CD8-positive, alpha-beta memory T cell (primary cell): ENCODE measurements around the gene RHOF. TPM values are rescaled to one million over a fixed set of nuclear protein-coding genes. Genes with fewer than 3 reads are reported as not detected.

Experiments used
- CTCF ChIA-PET: fragments of 350-600 bp; sonication (Branson Sonifier 250); formaldehyde crosslinking; loops from one replicate; lab custom pipeline; 2021; ENCODE audit warnings: antibody characterized with exemption; lab: Charles Lee
- POLR2A ChIA-PET: fragments of 350-600 bp; sonication (Branson Sonifier 250); formaldehyde crosslinking; loops from one replicate; lab custom pipeline; 2021; ENCODE audit warnings: antibody characterized with exemption; lab: Charles Lee
- DNase-seq, 5 donors: peaks; one replicate each; pipeline versions ENCODE4 v3.0.0 to v3.0.0-alpha.2; 2020 to 2022; ENCODE audit warnings: mixed read lengths in 1 of 5
- H3K27ac ChIP-seq: one replicate; pipeline ENCODE4 v1.7.0; 2013; ENCODE audit warnings: low read depth, mild to moderate bottlenecking, low read length, moderate library complexity
- H3K27me3 ChIP-seq: 2 replicates; pipeline ENCODE4 v1.7.0; 2013; ENCODE audit warnings: low read length, mild to moderate bottlenecking; ENCODE audit not compliant: insufficient read depth, poor library complexity, severe bottlenecking
- H3K36me3 ChIP-seq: 2 replicates; pipeline ENCODE4 v1.7.0; 2013; ENCODE audit warnings: mild to moderate bottlenecking, low read length, moderate library complexity; ENCODE audit not compliant: insufficient read depth
- H3K4me1 ChIP-seq: 2 replicates; pipeline ENCODE4 v1.7.0; 2013; ENCODE audit warnings: mild to moderate bottlenecking, low read length, moderate library complexity; ENCODE audit not compliant: insufficient read depth
- H3K4me3 ChIP-seq: 2 replicates; pipeline ENCODE4 v1.7.0; 2013; ENCODE audit warnings: mild to moderate bottlenecking, low read length
- H3K9me3 ChIP-seq: 2 replicates; pipeline ENCODE4 v1.7.0; 2013; ENCODE audit warnings: mild to moderate bottlenecking, low read length
- H3K27ac Mint-ChIP-seq, 8 donors: one replicate each; pipeline ENCODE4 v1.8.0; 2020 to 2021; ENCODE audit warnings: mixed read lengths in 8 of 8, mild to moderate bottlenecking in 6 of 8, inconsistent platforms in 3 of 8, moderate library complexity in 3 of 8
- H3K27me3 Mint-ChIP-seq, 2 donors: one replicate each; pipeline ENCODE4 v1.8.0; 2020 to 2021; ENCODE audit warnings: mixed read lengths in 2 of 2, mild to moderate bottlenecking in 1 of 2, moderate library complexity in 1 of 2
- H3K36me3 Mint-ChIP-seq, 3 donors: one replicate each; pipeline ENCODE4 v1.8.0; 2020 to 2021; ENCODE audit warnings: mixed read lengths in 3 of 3, inconsistent platforms in 1 of 3, mild to moderate bottlenecking in 1 of 3
- H3K4me1 Mint-ChIP-seq, 3 donors: one replicate each; pipeline ENCODE4 v1.8.0; 2020 to 2021; ENCODE audit warnings: mixed read lengths in 3 of 3, inconsistent platforms in 1 of 3, mild to moderate bottlenecking in 1 of 3
- H3K4me3 Mint-ChIP-seq, 7 donors: one replicate each; pipeline ENCODE4 v1.8.0; 2020 to 2021; ENCODE audit warnings: mixed read lengths in 7 of 7, mild to moderate bottlenecking in 6 of 7, moderate library complexity in 4 of 7, inconsistent platforms in 2 of 7
- H3K9me3 Mint-ChIP-seq, 5 donors: one replicate each; pipeline ENCODE4 v1.8.0; 2020 to 2022; ENCODE audit warnings: mixed read lengths in 5 of 5, mild to moderate bottlenecking in 3 of 5, moderate library complexity in 2 of 5, inconsistent platforms in 1 of 5
- polyA plus RNA-seq: library from polyadenylated mRNA; unstranded; fragments of 300-500 nt; fragmentation: Illumina TruSeq; gene quantifications from one replicate; pipeline ENCODE4 v1.2.3, GENCODE V29; 2021
- total RNA-seq, 2 experiments: library from RNA; stranded (reverse); gene quantifications; one replicate each; pipeline ENCODE4 v1.2.3, GENCODE V29; 2021

RHOF gene
- total and polyA plus RNA-seq, 3 experiments from 2014 or later, result 139 to 152 (median 145) TPM

- Mint-ChIP-seq H3K27ac (peak within 1 kb of the TSS; percentile 96 to 99 (median 98)), H3K27me3 (peaks cover 0 to 1% of the 10 kb centered on the region in 2 donors), H3K9me3 (no peaks in the 10 kb centered on the region), H3K4me1 (peaks cover 24 to 38% (median 36%) of the 10 kb centered on the region in 3 donors), H3K4me3 (peak within 1 kb of the TSS; percentile 93 to 100 (median 97)), H3K36me3 (peaks cover 0 to 65% (median 5%) of the 10 kb centered on the region in 3 donors)
- peaks cover 16% of the 10 kb centered on the region for H3K36me3 ChIP-seq
- POLR2A ChIA-PET, result interaction anchor here (0.5 to 12.2 kb wide), 19 partner anchors 8 to 902 kb away, joined by 3 to 277 read pairs (median 4); partner anchors contain the start of genes DIABLO, ORAI1, PSMD9 and RHOF
- H3K4me3 ChIP-seq, result peak within 1 kb of the TSS; percentile 83
- H3K27ac ChIP-seq, result peak within 1 kb of the TSS; percentile 94
- H3K27me3 ChIP-seq, result no peaks in the 10 kb centered on the region
- CTCF ChIA-PET, result interaction anchor here (38.2 to 44.0 kb wide), 2 partner anchors 4 to 22 kb away, joined by 1908 read pairs; partner anchors contain the start of genes RHOF and SETD1B
- H3K9me3 ChIP-seq, result no peaks in the 10 kb centered on the region
- H3K4me1 ChIP-seq, result peaks cover 23% of the 10 kb centered on the region
- DNase-seq, result peak in 3 of 5 donors; percentile 55 to 65 (median 64)
These were observed 10.5 kb upstream of the RHOF start, which contains the start of gene SETD1B for GRCh38 chr12:121803861-121804416. Gene SETD1B (plus strand): TSS chr12:121804009. CDS start chr12:121804738, 729 bp downstream.

DNA sequence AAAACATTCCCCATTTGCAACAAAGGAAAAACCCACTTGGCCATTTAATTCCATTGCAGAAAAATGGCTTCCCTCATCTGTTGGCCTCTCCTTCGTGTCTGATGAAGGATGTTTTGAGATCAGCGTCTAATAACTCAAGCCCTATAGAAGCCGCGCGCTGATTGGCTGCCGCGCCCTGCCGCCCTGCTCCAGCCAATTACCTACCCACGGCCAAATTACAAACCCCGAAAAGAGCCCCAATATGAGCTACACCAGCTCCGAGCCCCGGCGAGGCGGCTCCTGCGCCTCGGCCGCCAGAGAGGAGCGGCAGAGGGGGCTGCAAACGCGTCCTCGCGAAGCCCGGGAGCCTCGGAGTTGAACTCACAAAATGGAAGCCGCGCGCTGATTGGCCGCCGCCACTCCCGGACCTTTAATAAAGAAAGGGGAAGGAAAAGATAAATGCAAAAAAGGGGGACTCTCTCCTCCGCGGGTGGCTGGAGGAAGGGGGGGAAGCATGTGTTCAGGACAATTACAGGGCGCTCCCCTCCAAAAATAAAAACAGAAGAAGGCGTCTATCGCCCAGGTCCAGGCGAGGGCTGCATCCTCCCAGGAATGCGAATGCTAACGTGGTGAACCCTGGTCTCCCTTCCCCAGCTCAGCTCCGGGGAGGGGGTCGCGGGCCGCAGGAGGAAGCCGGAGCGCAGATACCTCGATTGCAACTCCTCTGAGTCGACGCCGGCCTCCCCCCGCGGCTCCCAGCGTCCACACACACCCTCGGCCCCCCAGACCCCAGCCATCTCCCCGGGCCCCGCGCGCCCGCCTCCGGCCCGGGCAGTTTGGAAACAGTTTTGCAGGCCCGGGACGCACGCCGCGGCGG, 9.6 kb upstream of the RHOF start:
- H3K27ac Mint-ChIP-seq, result peak overlapping the region; percentile 95 to 99 (median 97)
- peaks cover 31 to 42% (median 38%) of the 10 kb centered on the region in 3 donors for H3K4me1 Mint-ChIP-seq
- H3K9me3 ChIP-seq, result no peaks in the 10 kb centered on the region
- H3K27me3 Mint-ChIP-seq, result peaks cover 0 to 1% of the 10 kb centered on the region in 2 donors
- peaks cover 0 to 66% (median 8%) of the 10 kb centered on the region in 3 donors for H3K36me3 Mint-ChIP-seq
- peak overlapping the region; percentile 83 for H3K4me3 ChIP-seq
- ChIA-PET CTCF (interaction anchor here (1.0 to 44.0 kb wide), 5 partner anchors 3 to 90 kb away, joined by 3 to 1908 read pairs (median 9); partner anchors contain the start of genes PSMD9, RHOF and SETD1B), POLR2A (interaction anchor here (0.5 to 12.2 kb wide), 20 partner anchors 8 to 1557 kb away, joined by 3 to 277 read pairs (median 4); partner anchors contain the start of genes DIABLO, ORAI1, PSMD9 and RHOF)
- peak overlapping the region; percentile 94 for H3K27ac ChIP-seq
- peaks cover 18% of the 10 kb centered on the region for H3K36me3 ChIP-seq
- no peaks in the 10 kb centered on the region for H3K27me3 ChIP-seq
- peak overlapping the region; percentile 91 to 99 (median 95) for H3K4me3 Mint-ChIP-seq
- DNase-seq, result peak; percentile 83 to 96 (median 91)
- H3K4me1 ChIP-seq, result peaks cover 28% of the 10 kb centered on the region
- no peaks in the 10 kb centered on the region for H3K9me3 Mint-ChIP-seq

DNA sequence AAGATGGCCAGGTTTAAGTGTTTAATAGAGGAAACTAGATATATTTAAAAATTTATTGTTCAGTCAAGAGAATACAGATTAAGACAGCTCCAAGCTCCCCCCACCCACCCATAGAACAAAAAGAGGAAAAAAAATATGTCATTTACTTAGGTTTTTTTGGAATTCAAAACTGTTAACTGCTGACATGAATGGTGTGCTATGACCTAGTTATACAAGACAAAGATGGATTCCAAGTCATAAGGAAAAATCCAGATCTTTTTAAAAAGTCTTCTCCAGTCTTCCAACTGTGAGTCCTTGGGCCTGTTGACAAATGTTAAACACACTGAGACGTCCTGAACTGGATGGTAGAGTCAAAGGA, 9.0 kb upstream of the RHOF start:
- DNase-seq, result no peak
- POLR2A ChIA-PET, result interaction anchor here (0.6 to 12.2 kb wide), 12 partner anchors 9 to 1557 kb away, joined by 3 to 277 read pairs (median 8); partner anchors contain the start of genes ORAI1, PSMD9 and RHOF
- Mint-ChIP-seq H3K27ac (peak overlapping the region; percentile 95 to 99 (median 97)), H3K4me1 (peaks cover 32 to 41% (median 36%) of the 10 kb centered on the region in 3 donors), H3K27me3 (peaks cover 0 to 1% of the 10 kb centered on the region in 2 donors), H3K36me3 (peaks cover 0 to 65% (median 9%) of the 10 kb centered on the region in 3 donors), H3K9me3 (no peaks in the 10 kb centered on the region), H3K4me3 (peak overlapping the region; percentile 91 to 99 (median 95))
- H3K9me3 ChIP-seq, result no peaks in the 10 kb centered on the region
- H3K4me3 ChIP-seq, result peak overlapping the region; percentile 83
- H3K36me3 ChIP-seq, result peaks cover 20% of the 10 kb centered on the region
- H3K27ac ChIP-seq, result peak overlapping the region; percentile 94
- no peaks in the 10 kb centered on the region for H3K27me3 ChIP-seq
- H3K4me1 ChIP-seq, result peaks cover 30% of the 10 kb centered on the region
- CTCF ChIA-PET, result interaction anchor here (1.0 to 44.0 kb wide), 6 partner anchors 2 to 89 kb away, joined by 3 to 1908 read pairs (median 7); partner anchors contain the start of genes PSMD9, RHOF and SETD1B

DNA sequence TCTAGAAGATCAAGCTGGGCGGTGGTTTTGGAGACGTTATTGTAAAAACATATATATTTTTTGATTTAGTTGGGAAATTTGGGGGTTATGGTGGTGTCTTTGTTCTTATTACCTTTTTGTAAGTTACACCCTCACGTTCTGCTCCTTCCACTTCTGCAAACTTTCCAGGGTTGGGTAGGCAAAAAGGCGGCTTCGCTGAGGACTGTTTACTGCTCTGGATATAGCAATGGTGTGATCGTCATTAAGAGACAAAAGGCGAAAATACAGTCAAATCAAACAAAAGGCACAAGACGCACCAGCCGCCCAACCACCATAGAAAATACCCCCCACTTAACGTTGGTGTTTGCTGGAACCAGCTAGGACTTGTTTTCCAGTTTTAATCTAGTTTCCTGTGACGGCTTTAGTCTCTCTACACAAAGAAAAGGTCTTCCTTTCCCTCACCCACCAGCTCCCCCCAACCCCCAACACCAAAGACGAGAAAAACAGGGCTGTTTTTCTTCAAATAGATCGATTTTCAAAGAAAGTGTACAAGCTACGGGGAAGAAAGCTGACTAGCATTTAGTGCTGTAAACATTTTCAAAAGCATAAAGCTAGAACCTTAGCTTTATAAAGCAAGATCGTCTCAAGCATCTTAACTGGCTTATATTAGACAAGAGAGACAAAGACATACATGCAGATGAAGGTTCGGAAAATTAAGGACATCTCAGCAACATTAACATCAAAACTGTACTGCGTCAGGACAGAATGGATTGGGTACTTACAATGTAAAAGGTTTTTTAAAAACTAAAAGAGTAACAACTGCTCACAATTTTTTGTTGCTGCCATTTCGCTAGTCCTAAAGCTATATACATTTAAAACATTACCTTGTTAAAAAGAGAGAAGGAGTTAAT, 8.4 kb upstream of the RHOF start:
- POLR2A ChIA-PET, result interaction anchor here (0.5 to 12.2 kb wide), 19 partner anchors 9 to 1805 kb away, joined by 3 to 277 read pairs (median 5); partner anchors contain the start of genes DIABLO, KNTC1, ORAI1 and PSMD9

GRCh38 chr12:121800694-121801594, 7.5 kb upstream of the RHOF start:
- H3K4me3 ChIP-seq, result peak overlapping the region; percentile 83
- Mint-ChIP-seq H3K4me3 (peak overlapping the region; percentile 91 to 99 (median 95)), H3K4me1 (peaks cover 23 to 32% (median 29%) of the 10 kb centered on the region in 3 donors), H3K9me3 (no peaks in the 10 kb centered on the region), H3K27me3 (peaks cover 0 to 1% of the 10 kb centered on the region in 2 donors), H3K36me3 (peaks cover 0 to 66% (median 8%) of the 10 kb centered on the region in 3 donors), H3K27ac (peak overlapping the region; percentile 95 to 99 (median 97))
- peaks cover 15% of the 10 kb centered on the region for H3K36me3 ChIP-seq
- peak overlapping the region; percentile 94 for H3K27ac ChIP-seq
- H3K4me1 ChIP-seq, result peaks cover 20% of the 10 kb centered on the region
- ChIA-PET POLR2A (interaction anchor here (0.5 to 12.2 kb wide), 16 partner anchors 8 to 1804 kb away, joined by 3 to 277 read pairs (median 6); partner anchors contain the start of genes KNTC1, ORAI1, PSMD9 and RHOF), CTCF (interaction anchor here (1.2 to 44.0 kb wide), 3 partner anchors 1 to 27 kb away, joined by 5 to 1908 read pairs (median 1908); partner anchors contain the start of genes RHOF and SETD1B)
- peak; percentile 65 to 84 (median 69) for DNase-seq
- H3K27me3 ChIP-seq, result no peaks in the 10 kb centered on the region
- H3K9me3 ChIP-seq, result no peaks in the 10 kb centered on the region

More for the DNA sequence above, 8.4 kb upstream of the RHOF start:
- peak overlapping the region; percentile 94 for H3K27ac ChIP-seq
- H3K9me3 Mint-ChIP-seq, result no peaks in the 10 kb centered on the region
- CTCF ChIA-PET, result interaction anchor here (1.2 to 44.0 kb wide), 4 partner anchors 2 to 87 kb away, joined by 5 to 1908 read pairs (median 958); partner anchors contain the start of genes PSMD9, RHOF and SETD1B
- peak in 3 of 5 donors; percentile 68 to 94 (median 69) for DNase-seq
- no peaks in the 10 kb centered on the region for H3K27me3 ChIP-seq
- H3K27me3 Mint-ChIP-seq, result peaks cover 0 to 1% of the 10 kb centered on the region in 2 donors
- peaks cover 25% of the 10 kb centered on the region for H3K4me1 ChIP-seq
- no peaks in the 10 kb centered on the region for H3K9me3 ChIP-seq
- H3K4me1 Mint-ChIP-seq, result peaks cover 29 to 37% (median 36%) of the 10 kb centered on the region in 3 donors
- peak overlapping the region; percentile 83 for H3K4me3 ChIP-seq
- H3K36me3 ChIP-seq, result peaks cover 19% of the 10 kb centered on the region
- H3K4me3 Mint-ChIP-seq, result peak overlapping the region; percentile 91 to 99 (median 95)
- peaks cover 0 to 66% (median 11%) of the 10 kb centered on the region in 3 donors for H3K36me3 Mint-ChIP-seq
- H3K27ac Mint-ChIP-seq, result peak overlapping the region; percentile 95 to 99 (median 97)
